HUES48 (cell line): ENCODE results near the gene TFAP2C.
A peak's percentile ranks its signal among the peaks of the same experiment; 100 is the strongest.
"Not testable (repeated sequence)": the region's sequence is repeated elsewhere in the genome, so short reads cannot be mapped to it uniquely, and the experiment has no call there.

Source experiments
- H3K27ac ChIP-seq: one replicate; pipeline ENCODE4 v1.7.0; 2013; ENCODE audit warnings: low read depth, low read length, inconsistent platforms
- H3K27me3 ChIP-seq: 2 replicates; pipeline ENCODE4 v1.6.1; 2013; ENCODE audit warnings: mild to moderate bottlenecking, low read length; ENCODE audit not compliant: control insufficient read depth, insufficient read depth
- H3K36me3 ChIP-seq: 2 replicates; pipeline ENCODE4 v1.6.1; 2013; ENCODE audit warnings: low read length; ENCODE audit not compliant: control insufficient read depth, insufficient read depth
- H3K4me1 ChIP-seq: 2 replicates; pipeline ENCODE4 v1.6.1; 2013; ENCODE audit warnings: mild to moderate bottlenecking, low read length; ENCODE audit not compliant: control insufficient read depth, insufficient read depth
- H3K4me3 ChIP-seq: 2 replicates; pipeline ENCODE4 v1.5.1; 2013; ENCODE audit warnings: mild to moderate bottlenecking, low read depth, low read length
- H3K9ac ChIP-seq: 2 replicates; pipeline ENCODE4 v1.6.1; 2013; ENCODE audit warnings: mild to moderate bottlenecking, low read depth, low read length, moderate library complexity
- H3K9me3 ChIP-seq: 2 replicates; pipeline ENCODE4 v1.6.1; 2013; ENCODE audit warnings: low read length; ENCODE audit not compliant: control insufficient read depth, insufficient read depth

The TFAP2C gene

GRCh38 chr20:56616716-56617115, 12.4 kb upstream of the TFAP2C start:
- no peak overlapping the region for H3K4me3 ChIP-seq
- H3K27me3 ChIP-seq, result no peaks in the 10 kb centered on the region
- H3K36me3 ChIP-seq, result no peaks in the 10 kb centered on the region
- peaks cover 3% of the 10 kb centered on the region; the same call in 1 of the 2 replicates for H3K4me1 ChIP-seq
- no peaks in the 10 kb centered on the region for H3K9me3 ChIP-seq
- H3K27ac ChIP-seq, result no peak overlapping the region
- no peak overlapping the region for H3K9ac ChIP-seq

GRCh38 chr20:56617489-56617888, 11.6 kb upstream of the TFAP2C start:
- Histone ChIP-seq H3K27ac (no peak overlapping the region), H3K27me3 (no peaks in the 10 kb centered on the region), H3K4me3 (no peak overlapping the region), H3K9me3 (no peaks in the 10 kb centered on the region), H3K36me3 (no peaks in the 10 kb centered on the region), H3K4me1 (peaks cover 3% of the 10 kb centered on the region; the same call in 1 of the 2 replicates), H3K9ac (no peak overlapping the region)

- H3K4me3 ChIP-seq, result no peak overlapping the region
- no peaks in the 10 kb centered on the region for H3K9me3 ChIP-seq
- H3K36me3 ChIP-seq, result no peaks in the 10 kb centered on the region
- peaks cover 23% of the 10 kb centered on the region for H3K27me3 ChIP-seq
- peaks cover 20% of the 10 kb centered on the region for H3K4me1 ChIP-seq
- no peak overlapping the region for H3K27ac ChIP-seq
- H3K9ac ChIP-seq, result no peak overlapping the region
These were observed 7.4 kb upstream of the TFAP2C start for GRCh38 chr20:56621730-56622129.

GRCh38 chr20:56623930-56624329, 5.2 kb upstream of the TFAP2C start:
- H3K9ac ChIP-seq, H3K27ac ChIP-seq, H3K9me3 ChIP-seq, H3K36me3 ChIP-seq: not testable (repeated sequence)
- H3K4me3 ChIP-seq, result peak overlapping the region; percentile 78; the same call in 1 of the 2 replicates
- H3K4me1 ChIP-seq, result peaks cover 38% of the 10 kb centered on the region
- H3K27me3 ChIP-seq, result peaks cover 45% of the 10 kb centered on the region

- peaks cover 50% of the 10 kb centered on the region for H3K27me3 ChIP-seq
- H3K9me3 ChIP-seq, result no peaks in the 10 kb centered on the region
- H3K4me1 ChIP-seq, result peaks cover 38% of the 10 kb centered on the region
- H3K4me3 ChIP-seq, result peak overlapping the region; percentile 78
- H3K27ac ChIP-seq, result no peak overlapping the region
- H3K36me3 ChIP-seq, result no peaks in the 10 kb centered on the region
- 0 out of 2 replicates have a peak overlapping the region, but pooled peaks have one; percentile 22 for H3K9ac ChIP-seq
These were observed 4.1 kb upstream of the TFAP2C start for GRCh38 chr20:56624786-56625681.

- no peaks in the 10 kb centered on the region for H3K9me3 ChIP-seq
- peaks cover 50% of the 10 kb centered on the region for H3K27me3 ChIP-seq
- H3K27ac ChIP-seq, result no peak overlapping the region
- peak overlapping the region; percentile 33; the same call in 1 of the 2 replicates for H3K9ac ChIP-seq
- peak overlapping the region; percentile 78 for H3K4me3 ChIP-seq
- H3K36me3 ChIP-seq, result no peaks in the 10 kb centered on the region
- peaks cover 38% of the 10 kb centered on the region for H3K4me1 ChIP-seq
These were observed 3.3 kb upstream of the TFAP2C start for GRCh38 chr20:56625837-56626236.

- Histone ChIP-seq H3K27ac (no peak overlapping the region), H3K9me3 (no peaks in the 10 kb centered on the region), H3K27me3 (peaks cover 56% of the 10 kb centered on the region), H3K4me3 (peak overlapping the region; percentile 78), H3K9ac (peak overlapping the region; percentile 33; the same call in 1 of the 2 replicates), H3K36me3 (no peaks in the 10 kb centered on the region), H3K4me1 (peaks cover 38% of the 10 kb centered on the region)
These were observed 2.6 kb upstream of the TFAP2C start for GRCh38 chr20:56626367-56627121.

- Histone ChIP-seq H3K27me3 (peaks cover 64% of the 10 kb centered on the region), H3K36me3 (no peaks in the 10 kb centered on the region), H3K4me1 (peaks cover 43% of the 10 kb centered on the region), H3K9me3 (no peaks in the 10 kb centered on the region), H3K4me3 (peak overlapping the region; percentile 78), H3K9ac (no peak overlapping the region), H3K27ac (no peak overlapping the region)
These were observed 1.7 kb upstream of the TFAP2C start for GRCh38 chr20:56627122-56628014.

GRCh38 chr20:56628015-56628872, 862 bp upstream of the TFAP2C start:
- Histone ChIP-seq H3K4me1 (peaks cover 48% of the 10 kb centered on the region), H3K9ac (no peak overlapping the region), H3K9me3 (no peaks in the 10 kb centered on the region), H3K36me3 (peaks cover 3% of the 10 kb centered on the region), H3K27me3 (peaks cover 64% of the 10 kb centered on the region), H3K27ac (no peak overlapping the region), H3K4me3 (peak overlapping the region; percentile 78)
